PC-9 (cell line): ENCODE results near the gene IQCH. TPM values are rescaled to one million over a fixed set of nuclear protein-coding genes. Genes with fewer than 3 reads are reported as not detected.
A peak's percentile ranks its signal among the peaks of the same experiment; 100 is the strongest.

Experiments
- BruUV-seq: library from RNA; stranded (reverse); fragments of 400-500 nt; replicated peaks from 2 replicates; lab custom pipeline; 2021; lab: Mats Ljungman, UMichigan
- CTCF ChIA-PET: fragments of 300-600 bp; sonication (Branson Sonifier 250); formaldehyde crosslinking; loops from one replicate; lab custom pipeline; 2022; ENCODE audit warnings: antibody characterized with exemption; lab: Charles Lee
- POLR2A ChIA-PET: fragments of 300-600 bp; sonication (Branson Sonifier 250); formaldehyde crosslinking; loops from one replicate; lab custom pipeline; 2022; ENCODE audit warnings: antibody characterized with exemption; ENCODE audit not compliant: unreplicated experiment; lab: Charles Lee
- DNase-seq, 2 experiments: peaks; one replicate each; pipeline versions ENCODE4 v3.0.0 to v3.0.0-alpha.2; 2015 to 2022; ENCODE audit warnings: mixed read lengths in 1 of 2
- H2AFZ ChIP-seq: fragments of 200-600 bp; sonication (generic); 2 replicates; pipeline ENCODE4 v1.8.1; 2017; ENCODE audit warnings: antibody characterized with exemption
- H3F3A ChIP-seq: fragments of 200-600 bp; sonication (generic); 2 replicates; pipeline ENCODE4 v1.8.1; 2017; ENCODE audit warnings: antibody characterized with exemption, mild to moderate bottlenecking, low read depth; ENCODE audit not compliant: insufficient read depth
- H3K27ac ChIP-seq: fragments of 200-600 bp; sonication (generic); 2 replicates; pipeline ENCODE4 v1.6.1; 2016; ENCODE audit warnings: mixed run types
- H3K27me3 ChIP-seq: fragments of 200-600 bp; sonication (generic); 2 replicates; pipeline ENCODE4 v1.6.1; 2016; ENCODE audit warnings: low read depth, mixed run types; ENCODE audit not compliant: insufficient read depth
- H3K36me3 ChIP-seq: fragments of 200-600 bp; sonication (generic); 2 replicates; pipeline ENCODE4 v1.6.1; 2016; ENCODE audit warnings: low read depth, mixed run types
- H3K4me1 ChIP-seq: fragments of 200-600 bp; sonication (generic); replicated peaks from 2 replicates; pipeline ENCODE4 v1.6.1; 2016; ENCODE audit warnings: mixed run types; ENCODE audit not compliant: insufficient read depth
- H3K4me2 ChIP-seq: fragments of 200-600 bp; sonication (generic); 2 replicates; pipeline ENCODE4 v1.6.1; 2017; ENCODE audit warnings: mixed run types
- H3K4me3 ChIP-seq: fragments of 200-600 bp; sonication (generic); 2 replicates; pipeline ENCODE4 v1.6.1; 2016; ENCODE audit warnings: mixed run types
- H3K79me2 ChIP-seq: fragments of 200-600 bp; sonication (generic); 2 replicates; pipeline ENCODE4 v1.6.1; 2017; ENCODE audit warnings: low read depth, mixed run types
- H3K9me2 ChIP-seq: fragments of 200-600 bp; sonication (generic); 2 replicates; pipeline ENCODE4 v1.8.1; 2017; ENCODE audit warnings: mild to moderate bottlenecking; ENCODE audit not compliant: insufficient read depth
- H3K9me3 ChIP-seq: fragments of 200-600 bp; sonication (generic); 2 replicates; pipeline ENCODE4 v1.8.1; 2016; ENCODE audit warnings: low read depth; ENCODE audit not compliant: insufficient read depth
- H4K20me1 ChIP-seq: fragments of 200-600 bp; sonication (generic); 2 replicates; pipeline ENCODE4 v1.8.1; 2017; ENCODE audit not compliant: insufficient read depth
- EZH2 ChIP-seq: fragments of 200-600 bp; sonication (generic); IDR thresholded peaks from 2 replicates; pipeline ENCODE4 v1.8.0; 2017; ENCODE audit warnings: antibody characterized with exemption, low read depth
- intact Hi-C: fragments of 100-400 bp; cut with micrococcal nuclease; formaldehyde crosslinking; loops from one replicate; pipeline ENCODE4 v1.10.0; 2022; ENCODE audit not compliant: unreplicated experiment
- total RNA-seq: library from RNA; stranded (reverse); gene quantifications from 2 replicates; pipeline ENCODE4 v1.2.3, GENCODE V29; 2021
- TF ChIP-seq, protein P1 (sequence below): fragments of 200-600 bp; sonication (generic); conservative IDR thresholded peaks from 2 replicates; pipeline ENCODE4 v1.6.1; 2017; ENCODE audit warnings: mixed run types, antibody characterized with exemption, mild to moderate bottlenecking, moderate library complexity

The IQCH gene
- total RNA-seq, 1 experiment from 2014 or later = 7.5 TPM

DNA sequence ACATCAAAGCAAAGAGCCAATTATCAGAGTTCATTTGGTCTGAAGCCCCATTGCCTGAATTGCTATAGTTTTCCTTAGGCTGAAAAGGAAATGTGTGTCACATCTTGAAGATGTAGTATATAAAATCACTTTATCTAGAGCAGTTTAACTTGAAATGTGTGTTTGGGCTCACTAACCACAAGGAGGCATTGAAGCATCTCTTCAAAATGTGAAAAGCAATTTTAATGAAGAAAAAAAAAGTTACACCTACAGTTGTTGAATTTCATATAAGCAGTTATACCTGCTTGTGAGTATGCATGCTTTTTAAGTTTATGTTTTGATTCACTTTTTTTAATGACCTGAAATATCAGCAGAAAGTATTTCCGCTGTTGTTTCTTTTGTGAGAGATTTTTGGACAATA, 129.3 kb downstream of the IQCH start:
- no peaks in the 10 kb centered on the region for H3K79me2 ChIP-seq
- POLR2A ChIA-PET = no interaction called here
- no peak for DNase-seq
- CTCF ChIA-PET = interaction anchor here (0.6 kb wide), 1 partner anchor 143 kb away, joined by 3 read pairs; no protein-coding TSS in a partner anchor
- no peaks in the 10 kb centered on the region for H3K4me1 ChIP-seq
- TF ChIP-seq, protein P1, sequence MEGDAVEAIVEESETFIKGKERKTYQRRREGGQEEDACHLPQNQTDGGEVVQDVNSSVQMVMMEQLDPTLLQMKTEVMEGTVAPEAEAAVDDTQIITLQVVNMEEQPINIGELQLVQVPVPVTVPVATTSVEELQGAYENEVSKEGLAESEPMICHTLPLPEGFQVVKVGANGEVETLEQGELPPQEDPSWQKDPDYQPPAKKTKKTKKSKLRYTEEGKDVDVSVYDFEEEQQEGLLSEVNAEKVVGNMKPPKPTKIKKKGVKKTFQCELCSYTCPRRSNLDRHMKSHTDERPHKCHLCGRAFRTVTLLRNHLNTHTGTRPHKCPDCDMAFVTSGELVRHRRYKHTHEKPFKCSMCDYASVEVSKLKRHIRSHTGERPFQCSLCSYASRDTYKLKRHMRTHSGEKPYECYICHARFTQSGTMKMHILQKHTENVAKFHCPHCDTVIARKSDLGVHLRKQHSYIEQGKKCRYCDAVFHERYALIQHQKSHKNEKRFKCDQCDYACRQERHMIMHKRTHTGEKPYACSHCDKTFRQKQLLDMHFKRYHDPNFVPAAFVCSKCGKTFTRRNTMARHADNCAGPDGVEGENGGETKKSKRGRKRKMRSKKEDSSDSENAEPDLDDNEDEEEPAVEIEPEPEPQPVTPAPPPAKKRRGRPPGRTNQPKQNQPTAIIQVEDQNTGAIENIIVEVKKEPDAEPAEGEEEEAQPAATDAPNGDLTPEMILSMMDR = peak; percentile 39; the same call in 1 of the 2 replicates
- no peak for TF ChIP-seq EZH2
- H4K20me1 ChIP-seq = no peaks in the 10 kb centered on the region
- H3K9me3 ChIP-seq = no peaks in the 10 kb centered on the region
- H3F3A ChIP-seq = no peaks in the 10 kb centered on the region
- H3K36me3 ChIP-seq = no peaks in the 10 kb centered on the region
- BruUV-seq = no TSS peak
- intact Hi-C loops = loop anchor here (2.0 kb wide), 1 partner anchor 453 kb away; no protein-coding TSS in a partner anchor
- H3K4me3 ChIP-seq = no peak overlapping the region
- no peaks in the 10 kb centered on the region for H3K9me2 ChIP-seq
- no peak overlapping the region for H2AFZ ChIP-seq
- no peak overlapping the region for H3K4me2 ChIP-seq
- no peaks in the 10 kb centered on the region for H3K27me3 ChIP-seq
- no peak overlapping the region for H3K27ac ChIP-seq

DNA sequence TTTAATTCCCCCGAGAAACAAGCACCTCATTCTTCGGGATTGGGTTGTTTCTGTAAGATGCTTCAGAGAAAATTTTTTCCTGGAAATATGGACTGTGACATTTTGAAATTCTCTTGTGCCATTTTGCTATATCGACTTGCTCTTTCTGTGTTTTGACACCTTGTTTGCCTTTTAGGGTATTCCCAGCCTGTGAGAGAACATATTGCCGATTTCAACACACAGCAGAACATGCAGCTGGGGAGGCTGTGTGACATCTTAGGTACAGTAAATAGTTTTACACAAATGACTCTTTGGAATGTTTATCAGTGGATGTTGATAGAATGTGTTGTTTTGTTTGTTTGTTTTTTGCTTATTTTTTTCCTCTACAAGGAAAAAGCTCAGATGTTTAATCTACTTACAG, 130.2 kb downstream of the IQCH start:
- DNase-seq = no peak
- Histone ChIP-seq H4K20me1 (no peaks in the 10 kb centered on the region), H3K9me3 (no peaks in the 10 kb centered on the region), H3K27ac (no peak overlapping the region), H3K9me2 (no peaks in the 10 kb centered on the region), H3K4me2 (no peak overlapping the region), H3K4me1 (no peaks in the 10 kb centered on the region), H3F3A (no peaks in the 10 kb centered on the region), H3K27me3 (no peaks in the 10 kb centered on the region), H3K79me2 (no peaks in the 10 kb centered on the region), H3K36me3 (no peaks in the 10 kb centered on the region), H3K4me3 (no peak overlapping the region), H2AFZ (no peak overlapping the region)
- ChIA-PET POLR2A (no interaction called here), CTCF (interaction anchor here (0.6 kb wide), 1 partner anchor 826 kb away, joined by 3 read pairs; no protein-coding TSS in a partner anchor)
- TF ChIP-seq EZH2 = no peak
- TF ChIP-seq, protein P1 = no peak
- intact Hi-C loops = loop anchor here (2.0 kb wide), 1 partner anchor 452 kb away; no protein-coding TSS in a partner anchor
- no TSS peak for BruUV-seq

DNA sequence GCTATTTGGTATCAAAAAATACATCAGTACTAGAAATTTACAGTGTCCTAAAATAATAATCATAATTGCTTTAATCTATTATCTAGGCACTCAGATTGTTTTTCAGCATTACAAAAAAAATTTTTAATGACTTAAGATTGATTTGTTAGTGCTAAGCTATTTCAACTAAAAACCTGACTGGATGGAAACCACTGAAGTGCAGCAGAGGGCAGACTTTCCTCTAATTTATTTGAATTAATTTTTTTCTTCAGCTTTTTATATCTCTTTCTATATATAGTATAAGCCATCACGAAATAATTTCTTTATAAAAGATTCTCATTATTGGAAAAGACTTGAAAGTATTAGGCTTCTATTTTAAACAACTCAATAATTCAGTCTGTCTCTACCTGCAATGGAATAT, 131.4 kb downstream of the IQCH start:
- intact Hi-C loops = loop anchor here (2.0 kb wide), 1 partner anchor 451 kb away; no protein-coding TSS in a partner anchor

More for the DNA sequence above, 131.4 kb downstream of the IQCH start:
- Histone ChIP-seq H3F3A (no peaks in the 10 kb centered on the region), H3K9me3 (no peaks in the 10 kb centered on the region), H3K4me1 (no peaks in the 10 kb centered on the region), H3K36me3 (no peaks in the 10 kb centered on the region), H3K27ac (no peak overlapping the region), H2AFZ (no peak overlapping the region), H3K27me3 (no peaks in the 10 kb centered on the region), H3K4me2 (no peak overlapping the region), H3K9me2 (no peaks in the 10 kb centered on the region), H3K4me3 (no peak overlapping the region), H4K20me1 (no peaks in the 10 kb centered on the region), H3K79me2 (no peaks in the 10 kb centered on the region)
- DNase-seq = no peak
- no TSS peak for BruUV-seq
- ChIA-PET CTCF (interaction anchor here (0.5 to 1.0 kb wide), 2 partner anchors 48 to 57 kb away, joined by 3 to 4 read pairs; no protein-coding TSS in a partner anchor), POLR2A (no interaction called here)
- TF ChIP-seq, protein P1 = no peak
- no peak for TF ChIP-seq EZH2
